Body of pancreas (tissue), 4 donors: ENCODE data around the gene CYP11A1. TPM values are rescaled to one million over a fixed set of nuclear protein-coding genes. Genes with fewer than 3 reads are reported as not detected.
A peak's percentile ranks its signal among the peaks of the same experiment; 100 is the strongest.

Experiments
- ATAC-seq: fragments of 150-250 bp; one replicate; pipeline ENCODE4 v1.9.1; 2016
- DNase-seq, 4 donors: peaks; one replicate each; pipeline ENCODE4 v3.0.0-alpha.2; 2019
- H3K27ac ChIP-seq, 4 donors: fragments of 200-600 bp; sonication (generic); 1 replicate in 3 of 4; 2 replicates in 1 of 4; pipeline versions ENCODE4 v1.5.1 to v1.6.1; 2016 to 2019; ENCODE audit warnings: mild to moderate bottlenecking in 1 of 4, mixed read lengths in 1 of 4, moderate library complexity in 1 of 4
- H3K27me3 ChIP-seq, 2 donors: fragments of 200-600 bp; sonication (generic); one replicate each; pipeline ENCODE4 v1.6.0; 2016; ENCODE audit warnings: mild to moderate bottlenecking in 1 of 2
- H3K36me3 ChIP-seq, 2 donors: fragments of 200-600 bp; sonication (generic); replicated peaks in 1 of 2; 2 replicates each; pipeline ENCODE4 v1.5.1; 2016; ENCODE audit warnings: low read depth in 2 of 2; ENCODE audit not compliant: insufficient read depth in 1 of 2
- H3K4me1 ChIP-seq: fragments of 200-600 bp; sonication (generic); one replicate; pipeline ENCODE4 v1.6.0; 2016
- H3K4me3 ChIP-seq, 2 donors: fragments of 200-600 bp; sonication (generic); 1 replicate in 1 of 2; 2 replicates in 1 of 2; pipeline ENCODE4 v1.5.1; 2016 to 2019
- H3K9me3 ChIP-seq, 3 donors: fragments of 200-600 bp; sonication (generic); 1 replicate in 2 of 3; 2 replicates in 1 of 3; pipeline ENCODE4 v1.5.1; 2016
- POLR2A ChIP-seq, 3 donors: fragments of 450-650 bp; IDR thresholded peaks; one replicate each; pipeline ENCODE4 v1.6.1; 2016; ENCODE audit warnings: antibody characterized with exemption in 3 of 3, mild to moderate bottlenecking in 2 of 3
- WGBS, 2 donors: methylation state at CpG; one replicate each; pipeline ENCODE4 v1.1.5; 2017; 5-methylcytosine and 5-hydroxymethylcytosine counted together
- intact Hi-C: fragments of 100-400 bp; cut with DNase I; formaldehyde crosslinking; loops from one replicate; pipeline ENCODE4 v1.15.1; 2023
- total RNA-seq, 2 donors: library from RNA; depleted of rRNA; stranded (reverse); fragments of >200 nt; gene quantifications; one replicate each; pipeline ENCODE4 v1.1.0, GENCODE V29; 2016
- TF ChIP-seq, protein P1 (sequence below), 7 experiments: fragments of 450-650 bp in 4 of 7; fragments of 200-600 bp in 3 of 7; sonication (generic) in 3 of 7; IDR thresholded peaks; one replicate each; pipeline ENCODE4 v1.5.1; 2016 to 2019; ENCODE audit warnings: antibody characterized with exemption in 7 of 7

The CYP11A1 gene
- total RNA-seq, 2 donors from 2014 or later, result 0.26 to 0.99 TPM

DNA sequence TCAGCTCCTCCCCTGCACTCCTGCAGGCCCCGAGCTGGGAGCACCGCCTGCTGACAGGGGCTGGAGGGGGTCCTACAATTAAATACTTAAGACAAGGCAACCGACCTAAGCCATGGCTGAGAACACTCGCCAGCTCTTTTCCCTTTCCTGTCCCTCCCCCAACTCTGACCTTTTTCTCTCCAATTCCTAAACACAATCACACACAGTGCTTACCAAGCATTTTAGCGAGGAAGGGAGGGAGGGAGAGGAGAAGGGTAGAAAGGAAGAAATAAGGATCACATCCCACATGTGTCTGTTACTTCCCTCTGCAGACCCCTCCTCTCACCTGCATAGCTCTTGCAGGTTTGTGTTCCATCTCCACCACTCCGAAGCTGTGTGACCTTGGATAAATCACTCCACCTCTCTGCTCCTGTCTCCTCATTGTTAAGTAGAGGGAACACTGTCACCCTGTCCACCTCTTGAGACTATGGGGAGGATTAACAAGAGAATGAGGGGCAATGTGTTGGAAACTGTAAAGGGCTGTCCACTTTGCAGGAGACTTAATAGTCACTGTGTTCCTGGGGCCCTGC lies 63.6 kb downstream of the CYP11A1 start:
- Histone ChIP-seq H3K27me3 (peaks cover 0 to 16% of the 10 kb centered on the region in 2 donors), H3K36me3 (no peaks in the 10 kb centered on the region), H3K27ac (no peak overlapping the region), H3K9me3 (no peaks in the 10 kb centered on the region), H3K4me1 (no peaks in the 10 kb centered on the region), H3K4me3 (no peak overlapping the region)
- 20 to 27% methylated on average over 6 of the region's 6 CpGs for WGBS, 2 donors
- no peak for ATAC-seq
- TF ChIP-seq POLR2A (IDR thresholded peaks at IDR 0.05), result no peak
- TF ChIP-seq, protein P1, sequence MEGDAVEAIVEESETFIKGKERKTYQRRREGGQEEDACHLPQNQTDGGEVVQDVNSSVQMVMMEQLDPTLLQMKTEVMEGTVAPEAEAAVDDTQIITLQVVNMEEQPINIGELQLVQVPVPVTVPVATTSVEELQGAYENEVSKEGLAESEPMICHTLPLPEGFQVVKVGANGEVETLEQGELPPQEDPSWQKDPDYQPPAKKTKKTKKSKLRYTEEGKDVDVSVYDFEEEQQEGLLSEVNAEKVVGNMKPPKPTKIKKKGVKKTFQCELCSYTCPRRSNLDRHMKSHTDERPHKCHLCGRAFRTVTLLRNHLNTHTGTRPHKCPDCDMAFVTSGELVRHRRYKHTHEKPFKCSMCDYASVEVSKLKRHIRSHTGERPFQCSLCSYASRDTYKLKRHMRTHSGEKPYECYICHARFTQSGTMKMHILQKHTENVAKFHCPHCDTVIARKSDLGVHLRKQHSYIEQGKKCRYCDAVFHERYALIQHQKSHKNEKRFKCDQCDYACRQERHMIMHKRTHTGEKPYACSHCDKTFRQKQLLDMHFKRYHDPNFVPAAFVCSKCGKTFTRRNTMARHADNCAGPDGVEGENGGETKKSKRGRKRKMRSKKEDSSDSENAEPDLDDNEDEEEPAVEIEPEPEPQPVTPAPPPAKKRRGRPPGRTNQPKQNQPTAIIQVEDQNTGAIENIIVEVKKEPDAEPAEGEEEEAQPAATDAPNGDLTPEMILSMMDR (IDR thresholded peaks at IDR 0.05), result no peak
- intact Hi-C loops, result no loop called here
- no peak for DNase-seq

DNA sequence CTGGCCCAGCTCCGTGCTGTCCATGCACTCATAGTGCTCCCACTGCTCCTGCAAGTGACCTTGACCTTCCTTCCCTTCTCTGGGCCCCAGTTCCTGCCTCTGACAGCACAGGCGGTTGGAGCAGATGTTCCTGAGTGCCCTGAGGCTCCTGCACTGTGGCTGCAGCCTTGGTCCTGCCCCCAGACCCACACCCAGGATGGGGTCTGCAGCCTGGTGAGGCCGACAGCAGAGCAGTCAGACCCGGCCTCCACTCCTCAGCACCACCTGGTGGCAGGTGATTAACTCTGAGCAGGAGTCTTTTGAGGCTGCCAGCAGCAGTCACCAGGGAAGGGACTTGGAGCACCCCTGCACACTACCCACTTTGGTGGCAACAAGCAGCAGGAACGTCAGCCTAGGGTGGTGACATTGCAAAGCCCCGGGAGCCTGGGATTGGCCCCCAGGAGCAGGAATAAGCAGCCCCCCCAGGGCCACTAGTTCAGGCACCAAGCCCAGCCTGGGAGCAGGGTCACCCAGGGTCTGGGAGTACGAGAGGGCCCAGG lies 64.6 kb downstream of the CYP11A1 start:
- DNase-seq, result peak; percentile 23 to 45 (median 38)
- intact Hi-C loops, result no loop called here

DNA sequence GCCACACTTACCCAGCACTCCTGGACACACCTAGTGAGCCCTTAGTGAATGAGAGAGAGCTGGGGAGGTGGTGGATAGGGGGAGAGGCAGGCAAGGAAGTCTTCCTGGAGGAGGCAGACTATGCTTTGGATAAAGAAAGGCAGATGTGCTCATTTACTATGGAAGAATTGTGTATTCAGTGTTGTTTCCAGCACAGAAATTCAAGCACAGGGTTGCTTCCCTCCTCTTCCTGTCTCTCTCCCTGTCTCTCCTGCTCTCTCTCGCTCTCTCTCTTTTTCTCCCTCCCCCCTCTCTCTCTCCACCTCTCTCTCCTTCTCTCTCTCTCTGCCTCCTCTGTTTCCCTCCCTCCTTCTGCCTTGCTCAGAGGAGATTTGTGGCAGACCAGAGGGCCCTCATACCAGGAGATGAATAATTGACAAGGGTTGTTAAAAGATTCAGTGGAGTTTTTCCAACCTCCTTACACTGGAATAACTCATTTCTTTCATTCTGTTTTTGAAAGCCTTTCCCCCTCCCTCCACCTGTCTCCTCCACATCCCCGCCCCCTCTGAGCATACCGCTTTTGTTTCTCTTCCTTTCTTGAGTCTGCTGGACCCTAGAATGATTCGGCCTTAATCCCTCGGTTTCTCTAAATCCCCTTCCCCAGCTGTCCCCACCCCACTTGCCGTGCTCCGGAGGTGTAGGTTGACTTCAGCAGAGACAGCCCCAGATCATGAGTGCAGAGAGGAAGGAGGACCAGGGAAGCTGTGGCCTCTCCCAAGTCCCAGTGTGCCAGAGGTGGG lies 65.7 kb downstream of the CYP11A1 start:
- peaks cover 0 to 9% of the 10 kb centered on the region in 2 donors for H3K27me3 ChIP-seq
- H3K36me3 ChIP-seq, result no peaks in the 10 kb centered on the region

More for the DNA sequence above, 64.6 kb downstream of the CYP11A1 start:
- no peak overlapping the region for H3K4me3 ChIP-seq
- no peak overlapping the region for H3K27ac ChIP-seq
- no peaks in the 10 kb centered on the region for H3K4me1 ChIP-seq
- WGBS, 2 donors, result 0 to 12% methylated on average over 2 to 7 of the region's 7 CpGs
- TF ChIP-seq, protein P1 (IDR thresholded peaks at IDR 0.05), result peak; percentile 19 to 57 (median 42)
- TF ChIP-seq POLR2A (IDR thresholded peaks at IDR 0.05), result no peak
- no peaks in the 10 kb centered on the region for H3K36me3 ChIP-seq
- H3K27me3 ChIP-seq, result peaks cover 0 to 16% of the 10 kb centered on the region in 2 donors
- ATAC-seq, result no peak
- no peaks in the 10 kb centered on the region for H3K9me3 ChIP-seq

DNA sequence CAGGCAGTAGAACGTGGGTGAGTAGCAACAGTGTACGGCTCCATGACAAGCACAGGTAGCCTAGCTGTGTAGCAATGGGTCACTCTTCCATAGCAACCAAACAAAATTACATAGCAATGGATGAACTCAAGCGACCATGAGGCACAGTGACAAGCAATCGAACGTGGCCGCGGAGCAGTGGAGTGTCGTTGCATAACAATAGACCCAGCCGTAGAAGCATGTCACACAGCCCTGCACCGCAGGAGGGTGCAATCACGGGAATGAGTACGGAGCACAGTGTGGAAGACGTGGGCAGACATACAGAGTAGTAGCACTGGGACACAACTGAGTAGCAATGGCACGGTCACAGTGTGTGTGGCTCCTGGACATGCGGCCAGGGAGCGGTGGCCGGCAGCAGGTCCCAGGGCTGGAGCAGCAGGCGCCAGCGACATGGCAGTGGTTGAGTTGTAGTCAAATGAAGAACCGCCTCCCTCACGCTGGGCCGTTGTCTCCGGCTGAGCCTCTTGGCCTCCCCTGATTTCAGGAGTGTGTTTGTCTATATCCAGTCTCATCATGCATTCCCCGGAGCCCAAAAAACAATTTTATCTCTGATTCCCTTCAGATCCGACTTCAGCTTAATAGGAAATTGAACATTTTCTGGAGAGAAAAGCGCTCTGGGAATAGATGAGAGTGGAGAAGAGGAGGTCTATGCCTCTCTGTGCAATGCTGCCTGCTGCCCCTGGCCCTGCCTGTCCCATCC lies 67.2 kb downstream of the CYP11A1 start:
- peaks cover 0 to 9% of the 10 kb centered on the region in 2 donors for H3K27me3 ChIP-seq
- DNase-seq (no peak), ATAC-seq (no peak)
- 32 to 39% methylated on average over 18 to 26 of the region's 26 CpGs for WGBS, 2 donors
- no peak overlapping the region for H3K4me3 ChIP-seq
- intact Hi-C loops, result no loop called here
- H3K9me3 ChIP-seq, result no peaks in the 10 kb centered on the region
- no peaks in the 10 kb centered on the region for H3K36me3 ChIP-seq
- TF ChIP-seq, protein P1 (IDR thresholded peaks at IDR 0.05), result no peak
- TF ChIP-seq POLR2A (IDR thresholded peaks at IDR 0.05), result no peak
- no peaks in the 10 kb centered on the region for H3K4me1 ChIP-seq
- H3K27ac ChIP-seq, result no peak overlapping the region

More for the DNA sequence above, 65.7 kb downstream of the CYP11A1 start:
- Histone ChIP-seq H3K4me1 (no peaks in the 10 kb centered on the region), H3K27ac (no peak overlapping the region), H3K4me3 (no peak overlapping the region), H3K9me3 (no peaks in the 10 kb centered on the region)
- ATAC-seq (no peak), DNase-seq (no peak)
- TF ChIP-seq POLR2A (IDR thresholded peaks at IDR 0.05), result no peak
- TF ChIP-seq, protein P1 (IDR thresholded peaks at IDR 0.05), result no peak
- 37 to 40% methylated on average over 7 of the region's 7 CpGs for WGBS, 2 donors
- intact Hi-C loops, result no loop called here
